HUES6 (cell line): ENCODE data around the gene ZNF775.

ENCODE experiments used
- H3K27ac ChIP-seq: 2 replicates; pipeline ENCODE4 v1.7.0; 2013; ENCODE audit warnings: low read depth, mild to moderate bottlenecking, low read length, inconsistent platforms
- H3K27me3 ChIP-seq: 2 replicates; pipeline ENCODE4 v1.6.1; 2013; ENCODE audit warnings: low read length; ENCODE audit not compliant: control insufficient read depth, insufficient read depth
- H3K36me3 ChIP-seq: 2 replicates; pipeline ENCODE4 v1.6.1; 2013; ENCODE audit warnings: low read length; ENCODE audit not compliant: control insufficient read depth, insufficient read depth
- H3K4me1 ChIP-seq: 2 replicates; pipeline ENCODE4 v1.6.1; 2013; ENCODE audit warnings: low read length; ENCODE audit not compliant: control insufficient read depth, insufficient read depth
- H3K4me3 ChIP-seq: 2 replicates; pipeline ENCODE4 v1.5.1; 2013; ENCODE audit warnings: low read depth, low read length
- H3K9ac ChIP-seq: one replicate; pipeline ENCODE4 v1.6.1; 2013; ENCODE audit warnings: mild to moderate bottlenecking, low read length
- H3K9me3 ChIP-seq: 2 replicates; pipeline ENCODE4 v1.6.1; 2013; ENCODE audit warnings: low read depth, low read length; ENCODE audit not compliant: control insufficient read depth, insufficient read depth

The ZNF775 gene

DNA sequence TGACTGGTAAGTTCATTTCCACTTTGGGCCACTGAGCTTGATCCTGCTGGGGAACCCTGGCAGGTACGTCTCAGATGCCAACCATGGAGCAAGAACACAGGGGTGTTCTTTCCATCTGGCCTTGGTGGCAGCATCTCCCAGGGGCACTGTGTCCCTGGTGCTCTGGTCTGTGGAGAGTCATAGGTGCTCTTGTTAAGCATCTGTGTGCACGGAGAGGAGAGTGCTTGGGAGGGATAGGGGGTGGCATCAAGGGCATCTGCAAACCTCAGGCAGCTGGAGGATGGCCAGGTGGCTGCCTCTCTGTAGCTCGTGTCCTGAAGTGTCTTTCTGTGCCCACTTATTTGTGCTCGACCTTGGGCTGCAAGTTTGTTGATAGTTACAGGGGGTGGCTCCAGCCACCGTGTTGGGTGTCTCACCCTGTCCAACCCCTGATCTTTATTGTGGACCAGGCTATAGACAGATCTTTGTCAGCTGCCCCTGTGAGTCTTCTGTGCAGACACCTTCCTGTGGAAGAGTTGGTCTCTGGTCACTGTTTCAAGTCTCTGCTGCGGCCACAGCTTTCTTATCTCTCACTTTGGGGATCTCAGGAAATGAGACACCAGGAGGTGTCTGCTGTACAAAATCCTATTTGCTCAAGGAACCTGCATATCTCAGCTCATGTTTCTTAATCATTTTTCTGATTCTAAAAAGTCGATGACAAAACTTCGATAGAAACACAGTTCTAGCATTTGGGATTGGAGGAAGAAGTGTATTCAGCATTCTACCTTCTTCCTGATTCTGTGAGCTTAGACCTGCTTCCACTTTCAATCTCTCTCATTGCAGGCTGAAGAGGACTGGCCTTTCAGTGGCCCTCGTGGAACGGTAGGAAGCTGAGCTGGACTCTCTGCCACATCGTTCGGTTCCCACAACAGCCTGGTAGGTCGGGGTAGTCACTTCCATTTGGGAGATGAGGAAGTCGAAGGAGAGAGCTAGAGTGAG lies 54.1 kb downstream of the ZNF775 start:
- no peaks in the 10 kb centered on the region for H3K36me3 ChIP-seq
- no peaks in the 10 kb centered on the region for H3K9me3 ChIP-seq
- H3K4me1 ChIP-seq: peaks cover 15% of the 10 kb centered on the region
- H3K9ac ChIP-seq: no peak overlapping the region
- H3K4me3 ChIP-seq: no peak overlapping the region
- no peak overlapping the region for H3K27ac ChIP-seq
- 0 out of 2 replicates have a peak, but pooled peaks cover 11% of the 10 kb centered on the region for H3K27me3 ChIP-seq

- H3K27ac ChIP-seq: no peak overlapping the region
- no peaks in the 10 kb centered on the region for H3K9me3 ChIP-seq
- no peak overlapping the region for H3K4me3 ChIP-seq
- no peak overlapping the region for H3K9ac ChIP-seq
- peaks cover 17% of the 10 kb centered on the region for H3K27me3 ChIP-seq
- H3K36me3 ChIP-seq: no peaks in the 10 kb centered on the region
- H3K4me1 ChIP-seq: peaks cover 4% of the 10 kb centered on the region
Measured at GRCh38 chr7:150434240-150434639, 55.1 kb downstream of the ZNF775 start.

DNA sequence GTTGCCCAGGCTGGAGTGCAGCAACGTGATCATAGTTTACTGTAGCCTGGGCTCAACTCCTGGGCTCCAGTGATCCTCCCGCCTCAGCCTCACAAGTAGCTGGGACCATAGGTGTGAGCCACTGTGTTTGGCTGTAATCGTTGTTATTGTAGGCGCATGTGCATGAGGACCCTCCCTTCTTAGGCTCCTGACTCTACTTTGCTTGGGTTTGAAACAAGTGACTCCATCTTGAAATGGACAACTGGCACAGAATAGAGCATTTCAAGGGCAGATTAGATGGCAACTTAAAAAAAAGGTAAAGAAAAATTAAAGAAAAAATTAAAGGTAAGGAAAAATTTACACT lies 55.9 kb downstream of the ZNF775 start:
- no peaks in the 10 kb centered on the region for H3K9me3 ChIP-seq
- H3K27me3 ChIP-seq: peaks cover 19% of the 10 kb centered on the region
- no peak overlapping the region for H3K27ac ChIP-seq
- H3K9ac ChIP-seq: no peak overlapping the region
- H3K36me3 ChIP-seq: no peaks in the 10 kb centered on the region
- no peak overlapping the region for H3K4me3 ChIP-seq
- no peaks in the 10 kb centered on the region for H3K4me1 ChIP-seq

GRCh38 chr7:150435390-150436073 lies 56.4 kb downstream of the ZNF775 start:
- H3K9ac ChIP-seq: no peak overlapping the region
- no peaks in the 10 kb centered on the region for H3K4me1 ChIP-seq
- no peaks in the 10 kb centered on the region for H3K9me3 ChIP-seq
- no peak overlapping the region for H3K4me3 ChIP-seq
- H3K36me3 ChIP-seq: no peaks in the 10 kb centered on the region
- H3K27ac ChIP-seq: no peak overlapping the region
- peaks cover 14% of the 10 kb centered on the region for H3K27me3 ChIP-seq

DNA sequence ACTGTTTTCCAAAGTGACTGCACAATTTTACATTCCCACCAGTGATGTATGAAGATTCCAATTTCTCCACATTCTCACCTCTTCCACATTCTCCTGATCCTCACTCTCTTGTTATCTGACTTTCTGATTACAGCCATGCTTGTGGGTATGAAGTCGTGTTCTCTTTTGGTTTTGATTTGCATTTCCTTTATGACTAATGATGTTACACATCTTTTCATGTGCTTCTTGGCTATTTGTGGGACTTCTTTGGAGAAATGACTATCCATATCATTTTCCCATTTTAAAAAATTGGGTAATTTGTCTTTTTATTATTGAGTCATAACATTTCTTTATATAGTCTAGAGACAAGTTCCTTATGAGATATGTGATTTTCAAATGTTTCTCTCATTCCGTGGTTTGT lies 60.8 kb downstream of the ZNF775 start:
- no peak overlapping the region for H3K9ac ChIP-seq
- no peak overlapping the region for H3K4me3 ChIP-seq
- peaks cover 4% of the 10 kb centered on the region; the same call in 1 of the 2 replicates for H3K9me3 ChIP-seq
- H3K27ac ChIP-seq: no peak overlapping the region
- H3K36me3 ChIP-seq: no peaks in the 10 kb centered on the region
- peaks cover 14% of the 10 kb centered on the region for H3K27me3 ChIP-seq
- no peaks in the 10 kb centered on the region for H3K4me1 ChIP-seq

DNA sequence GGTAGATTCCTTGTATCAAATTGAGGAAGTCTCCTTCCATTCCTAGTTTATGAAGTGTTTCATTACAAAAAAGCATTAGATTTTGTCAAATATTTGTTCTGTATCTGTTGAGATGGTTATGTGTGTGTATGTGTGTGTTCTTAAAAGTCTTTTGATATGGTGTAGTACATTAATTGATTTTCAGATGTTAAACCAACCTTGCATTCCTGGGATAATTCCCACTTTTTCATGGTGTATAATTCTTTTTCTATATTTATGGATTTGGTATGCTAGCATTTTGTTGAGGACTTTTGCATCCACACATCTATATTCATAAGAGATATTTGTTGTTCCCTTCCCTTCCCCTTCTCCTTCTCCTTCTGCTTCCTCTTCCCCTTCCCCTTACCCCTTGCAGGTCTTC lies 62.4 kb downstream of the ZNF775 start:
- Histone ChIP-seq H3K9ac (no peak overlapping the region), H3K9me3 (peaks cover 4% of the 10 kb centered on the region; the same call in 1 of the 2 replicates), H3K4me3 (no peak overlapping the region), H3K27ac (no peak overlapping the region), H3K27me3 (peaks cover 14% of the 10 kb centered on the region), H3K36me3 (no peaks in the 10 kb centered on the region), H3K4me1 (no peaks in the 10 kb centered on the region)

- Histone ChIP-seq H3K9ac (no peak overlapping the region), H3K4me1 (no peaks in the 10 kb centered on the region), H3K36me3 (no peaks in the 10 kb centered on the region), H3K4me3 (no peak overlapping the region), H3K27me3 (peaks cover 14% of the 10 kb centered on the region), H3K9me3 (peaks cover 4% of the 10 kb centered on the region; the same call in 1 of the 2 replicates), H3K27ac (no peak overlapping the region)
Measured at GRCh38 chr7:150442811-150443210, 63.7 kb downstream of the ZNF775 start.

GRCh38 chr7:150443793-150444540 lies 64.8 kb downstream of the ZNF775 start:
- no peak overlapping the region for H3K9ac ChIP-seq
- no peak overlapping the region for H3K4me3 ChIP-seq
- H3K27ac ChIP-seq: no peak overlapping the region
- no peaks in the 10 kb centered on the region for H3K36me3 ChIP-seq
- no peaks in the 10 kb centered on the region for H3K4me1 ChIP-seq
- peaks cover 18% of the 10 kb centered on the region for H3K27me3 ChIP-seq
- peaks cover 4% of the 10 kb centered on the region; the same call in 1 of the 2 replicates for H3K9me3 ChIP-seq

DNA sequence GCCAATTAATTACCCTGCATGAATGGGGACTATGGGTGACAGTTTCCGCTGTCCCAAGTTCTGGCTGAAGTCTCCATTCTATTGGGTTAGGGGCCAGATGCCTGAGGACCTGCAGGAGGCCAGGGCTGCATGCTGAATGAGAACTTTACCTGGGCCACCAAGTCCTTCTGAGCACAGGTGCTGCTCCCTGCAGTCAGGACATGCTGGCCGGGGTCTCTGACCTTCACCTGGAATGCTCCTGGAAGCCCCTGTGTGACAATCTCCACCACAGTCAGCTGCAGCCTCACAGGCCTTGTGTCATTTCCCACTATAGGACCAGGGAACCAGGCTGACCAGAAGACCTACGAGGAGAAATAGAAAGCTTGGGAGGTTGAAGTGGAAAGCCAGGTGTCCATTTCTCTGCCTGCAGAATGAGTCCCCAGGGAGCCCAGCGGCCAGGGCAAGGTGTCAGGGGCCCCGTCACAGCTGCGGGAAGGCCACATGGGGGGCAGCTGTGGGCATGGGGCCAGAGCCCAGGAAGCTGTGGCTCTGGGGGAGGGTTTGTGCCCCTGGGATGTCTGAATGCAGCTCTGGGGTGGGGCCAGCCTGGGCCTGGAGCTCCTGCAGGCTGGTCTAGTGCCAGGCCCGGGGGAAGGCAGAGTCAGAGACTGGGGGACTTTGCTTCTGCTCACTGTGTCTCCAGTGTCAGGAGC lies 65.7 kb downstream of the ZNF775 start:
- peaks cover 4% of the 10 kb centered on the region; the same call in 1 of the 2 replicates for H3K9me3 ChIP-seq
- no peaks in the 10 kb centered on the region for H3K36me3 ChIP-seq
- no peak overlapping the region for H3K4me3 ChIP-seq
- H3K27me3 ChIP-seq: peaks cover 23% of the 10 kb centered on the region
- no peaks in the 10 kb centered on the region for H3K4me1 ChIP-seq
- H3K27ac ChIP-seq: no peak overlapping the region
- H3K9ac ChIP-seq: no peak overlapping the region

DNA sequence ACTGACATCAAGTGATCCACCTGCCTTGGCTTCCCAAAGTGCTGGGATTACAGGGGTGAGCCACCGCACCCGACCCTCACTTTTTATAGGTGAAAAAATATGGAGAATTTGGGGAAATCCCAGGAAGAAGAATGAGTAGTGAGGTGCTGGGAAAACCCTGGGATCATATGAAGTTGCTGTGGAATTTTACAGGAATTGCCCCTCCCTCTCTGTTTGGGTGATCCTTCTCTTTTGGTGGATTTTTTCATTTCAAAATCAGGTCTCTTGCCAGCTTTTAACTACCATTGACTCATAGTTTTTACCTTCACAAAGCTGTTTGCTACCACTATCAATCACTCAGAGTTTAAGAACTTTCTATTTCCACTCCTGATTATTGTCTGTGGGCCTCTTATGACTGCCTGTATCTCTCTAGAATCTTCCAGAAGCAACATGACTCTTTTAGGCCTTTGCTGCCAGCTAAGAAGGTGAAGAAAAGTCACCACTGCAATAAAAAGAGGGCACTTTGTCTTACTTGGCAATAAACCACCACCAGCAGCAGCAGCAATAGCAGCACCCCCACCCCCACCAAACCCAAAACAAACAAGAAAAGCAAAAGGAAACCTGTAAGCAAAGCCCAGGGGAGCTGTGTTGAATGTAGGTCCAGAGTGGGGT lies 67.3 kb downstream of the ZNF775 start:
- peaks cover 2% of the 10 kb centered on the region; the same call in 1 of the 2 replicates for H3K9me3 ChIP-seq
- H3K36me3 ChIP-seq: no peaks in the 10 kb centered on the region
- no peak overlapping the region for H3K27ac ChIP-seq
- H3K4me1 ChIP-seq: peaks cover 2% of the 10 kb centered on the region; the same call in 1 of the 2 replicates
- H3K9ac ChIP-seq: no peak overlapping the region
- peaks cover 36% of the 10 kb centered on the region for H3K27me3 ChIP-seq
- H3K4me3 ChIP-seq: no peak overlapping the region
